BE2C (cell line): ENCODE data around the gene HES5.
A peak's percentile ranks its signal among the peaks of the same experiment; 100 is the strongest.

Source experiments
- DNase-seq: peaks from one replicate; pipeline ENCODE4 v3.0.0-alpha.2; 2020
- H3K27me3 ChIP-seq: fragments of 250-450 bp; sonication (Bioruptor Pico); 2 replicates; pipeline ENCODE4 v1.5.1; 2020; ENCODE audit warnings: mild to moderate bottlenecking
- H3K36me3 ChIP-seq: fragments of 250-450 bp; sonication (Bioruptor Pico); 2 replicates; pipeline ENCODE4 v1.5.1; 2020; ENCODE audit warnings: mild to moderate bottlenecking
- H3K4me1 ChIP-seq: fragments of 250-450 bp; sonication (Bioruptor Pico); 2 replicates; pipeline ENCODE4 v1.5.1; 2020
- H3K4me3 ChIP-seq: 2 replicates; pipeline ENCODE4 v1.5.1; 2011; ENCODE audit warnings: low read depth, low read length
- H3K9me3 ChIP-seq: fragments of 250-450 bp; sonication (Bioruptor Pico); 2 replicates; pipeline ENCODE4 v1.5.1; 2020
- CTCF ChIP-seq: IDR thresholded peaks from 2 replicates; pipeline ENCODE4 v1.5.1; 2012; ENCODE audit warnings: mild to moderate bottlenecking, low read depth, low read length

HES5 gene

GRCh38 chr1:2530513-2531361 is 674 bp upstream of the HES5 start:
- peaks cover 13% of the 10 kb centered on the region; the same call in 1 of the 2 replicates for H3K4me1 ChIP-seq
- TF ChIP-seq CTCF: no peak
- H3K27me3 ChIP-seq: no peaks in the 10 kb centered on the region
- no peak for DNase-seq
- H3K4me3 ChIP-seq: no peak overlapping the region
- H3K36me3 ChIP-seq: no peaks in the 10 kb centered on the region
- H3K9me3 ChIP-seq: no peaks in the 10 kb centered on the region

- no peaks in the 10 kb centered on the region for H3K27me3 ChIP-seq
- H3K4me3 ChIP-seq: no peak overlapping the region
- no peaks in the 10 kb centered on the region for H3K9me3 ChIP-seq
- H3K4me1 ChIP-seq: peaks cover 13% of the 10 kb centered on the region; the same call in 1 of the 2 replicates
- DNase-seq: no peak
- no peaks in the 10 kb centered on the region for H3K36me3 ChIP-seq
- TF ChIP-seq CTCF: no peak
Measured at GRCh38 chr1:2528966-2529783, 888 bp downstream of the HES5 start.

- H3K4me1 ChIP-seq: peaks cover 13% of the 10 kb centered on the region; the same call in 1 of the 2 replicates
- H3K9me3 ChIP-seq: no peaks in the 10 kb centered on the region
- no peak for DNase-seq
- H3K4me3 ChIP-seq: no peak overlapping the region
- no peaks in the 10 kb centered on the region for H3K27me3 ChIP-seq
- TF ChIP-seq CTCF: no peak
- no peaks in the 10 kb centered on the region for H3K36me3 ChIP-seq
Measured at GRCh38 chr1:2528611-2528965, 1.5 kb downstream of the HES5 start.

GRCh38 chr1:2528016-2528415 is 2.0 kb downstream of the HES5 start:
- Histone ChIP-seq H3K4me3 (no peak overlapping the region), H3K9me3 (no peaks in the 10 kb centered on the region), H3K27me3 (no peaks in the 10 kb centered on the region), H3K36me3 (no peaks in the 10 kb centered on the region), H3K4me1 (peaks cover 13% of the 10 kb centered on the region; the same call in 1 of the 2 replicates)
- no peak for TF ChIP-seq CTCF
- peak; percentile 55 for DNase-seq

GRCh38 chr1:2527556-2527860 is 2.6 kb downstream of the HES5 start:
- Histone ChIP-seq H3K4me1 (peaks cover 13% of the 10 kb centered on the region; the same call in 1 of the 2 replicates), H3K9me3 (no peaks in the 10 kb centered on the region), H3K4me3 (no peak overlapping the region), H3K27me3 (no peaks in the 10 kb centered on the region), H3K36me3 (no peaks in the 10 kb centered on the region)
- no peak for TF ChIP-seq CTCF
- DNase-seq: no peak
